OCI-LY3 (cell line): ENCODE measurements around the gene RPL36AL.

Source experiments
- EZH2phosphoT487 ChIP-seq: fragments of 200-600 bp; shearing (Covaris generic); IDR thresholded peaks from 2 replicates; pipeline ENCODE4 v1.6.1; 2018; ENCODE audit warnings: antibody characterized with exemption, mixed run types, low read depth
- TF ChIP-seq, protein P1 (sequence below): fragments of 200-600, 300-600 bp; sonication (generic); IDR thresholded peaks from 2 replicates; pipeline ENCODE4 v1.5.1; 2014; ENCODE audit warnings: antibody characterized with exemption, low read length, low read depth

DNA sequence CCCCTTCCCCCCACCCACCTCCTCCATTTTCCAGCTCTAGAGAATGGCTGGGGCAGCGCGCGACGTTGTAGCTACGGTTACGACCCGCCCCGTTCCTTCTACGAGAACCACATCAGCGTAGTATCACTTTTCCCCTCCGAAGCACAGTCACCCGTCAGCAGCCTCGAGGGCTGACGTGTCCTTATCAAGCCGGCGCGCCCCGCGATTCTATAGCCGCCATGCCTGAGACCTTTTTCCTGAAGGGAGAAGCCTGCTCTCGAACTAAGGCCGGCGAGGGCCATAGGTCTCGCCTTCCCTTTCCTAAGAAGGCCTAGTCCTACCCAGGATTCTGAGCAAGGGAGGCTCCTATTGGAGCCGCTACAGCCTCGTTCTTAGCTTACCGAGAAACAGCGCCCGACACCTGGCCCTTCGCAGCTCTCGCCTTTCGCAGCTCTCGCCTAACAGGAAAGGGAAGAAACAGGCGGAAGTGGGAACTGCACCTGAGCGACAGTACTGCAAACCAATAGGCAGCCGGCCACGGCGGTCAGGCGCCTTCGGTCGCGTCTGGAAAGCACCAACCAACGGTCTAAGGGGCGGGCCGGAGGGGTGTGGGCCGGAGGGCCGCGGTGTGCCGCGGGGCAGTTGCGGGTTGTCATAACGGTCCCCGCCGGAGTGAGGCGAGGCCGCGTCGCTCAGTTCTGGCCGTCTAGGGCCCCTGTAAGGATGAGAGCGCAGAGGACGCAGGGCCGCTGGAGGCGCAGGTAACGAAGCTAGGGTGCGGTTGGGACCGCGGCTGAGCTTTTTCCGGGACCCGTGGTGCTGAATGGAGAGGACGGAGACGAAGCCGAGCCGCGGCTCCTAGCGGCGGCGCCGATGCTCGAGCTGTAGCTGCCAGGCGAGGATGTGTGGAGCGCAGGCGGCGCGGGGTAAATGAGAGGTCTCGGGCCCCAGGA is at the start of gene RPL36AL, which contains the start of gene MGAT2:
- TF ChIP-seq, protein P1, sequence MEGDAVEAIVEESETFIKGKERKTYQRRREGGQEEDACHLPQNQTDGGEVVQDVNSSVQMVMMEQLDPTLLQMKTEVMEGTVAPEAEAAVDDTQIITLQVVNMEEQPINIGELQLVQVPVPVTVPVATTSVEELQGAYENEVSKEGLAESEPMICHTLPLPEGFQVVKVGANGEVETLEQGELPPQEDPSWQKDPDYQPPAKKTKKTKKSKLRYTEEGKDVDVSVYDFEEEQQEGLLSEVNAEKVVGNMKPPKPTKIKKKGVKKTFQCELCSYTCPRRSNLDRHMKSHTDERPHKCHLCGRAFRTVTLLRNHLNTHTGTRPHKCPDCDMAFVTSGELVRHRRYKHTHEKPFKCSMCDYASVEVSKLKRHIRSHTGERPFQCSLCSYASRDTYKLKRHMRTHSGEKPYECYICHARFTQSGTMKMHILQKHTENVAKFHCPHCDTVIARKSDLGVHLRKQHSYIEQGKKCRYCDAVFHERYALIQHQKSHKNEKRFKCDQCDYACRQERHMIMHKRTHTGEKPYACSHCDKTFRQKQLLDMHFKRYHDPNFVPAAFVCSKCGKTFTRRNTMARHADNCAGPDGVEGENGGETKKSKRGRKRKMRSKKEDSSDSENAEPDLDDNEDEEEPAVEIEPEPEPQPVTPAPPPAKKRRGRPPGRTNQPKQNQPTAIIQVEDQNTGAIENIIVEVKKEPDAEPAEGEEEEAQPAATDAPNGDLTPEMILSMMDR, result peak; percentile 21; the same call in 1 of the 2 replicates
- no peak for TF ChIP-seq EZH2phosphoT487
